Natural killer cell (primary cell): ENCODE data around the gene MTNR1B. TPM values are rescaled to one million over a fixed set of nuclear protein-coding genes. Genes with fewer than 3 reads are reported as not detected.

Source experiments
- ATAC-seq, 3 donors: fragments of 150-1000 bp in 2 of 3; fragments of 200-7000 bp in 1 of 3; cut with Tn5 transposase; 1 replicate in 1 of 3; 2 replicates in 2 of 3; pipeline ENCODE4 v1.10.0; 2021; ENCODE audit warnings: mild to moderate bottlenecking in 2 of 3, moderate library complexity in 2 of 3
- DNase-seq, 2 donors: peaks; one replicate each; pipeline versions ENCODE4 v3.0.0 to v3.0.0-alpha.2; 2013 to 2021; ENCODE audit warnings: mixed read lengths in 1 of 2
- H3K27ac ChIP-seq: one replicate; pipeline ENCODE4 v1.5.1; 2013; ENCODE audit warnings: mild to moderate bottlenecking, low read length
- H3K27me3 ChIP-seq: one replicate; pipeline ENCODE4 v1.6.1; 2013; ENCODE audit warnings: low read length; ENCODE audit not compliant: control insufficient read depth, insufficient read depth
- H3K36me3 ChIP-seq: one replicate; pipeline ENCODE4 v1.6.1; 2013; ENCODE audit warnings: low read length; ENCODE audit not compliant: control insufficient read depth, insufficient read depth
- H3K4me1 ChIP-seq: one replicate; pipeline ENCODE4 v1.6.1; 2013; ENCODE audit warnings: low read length; ENCODE audit not compliant: control insufficient read depth, insufficient read depth
- H3K4me3 ChIP-seq: one replicate; pipeline ENCODE4 v1.5.1; 2013; ENCODE audit warnings: low read length
- H3K9me3 ChIP-seq: one replicate; pipeline ENCODE4 v1.6.1; 2013; ENCODE audit warnings: low read length; ENCODE audit not compliant: control insufficient read depth, insufficient read depth
- H3K27ac Mint-ChIP-seq, 2 donors: one replicate each; pipeline ENCODE4 v1.8.0; 2022; ENCODE audit warnings: mild to moderate bottlenecking in 2 of 2, mixed read lengths in 2 of 2, moderate library complexity in 1 of 2
- H3K27me3 Mint-ChIP-seq, 2 donors: one replicate each; pipeline ENCODE4 v1.8.0; 2022; ENCODE audit warnings: low read depth in 2 of 2, mixed read lengths in 2 of 2
- H3K36me3 Mint-ChIP-seq: one replicate; pipeline ENCODE4 v1.8.0; 2022; ENCODE audit warnings: mixed read lengths
- H3K4me1 Mint-ChIP-seq, 2 donors: one replicate each; pipeline ENCODE4 v1.8.0; 2022; ENCODE audit warnings: mixed read lengths in 2 of 2
- H3K4me3 Mint-ChIP-seq: one replicate; pipeline ENCODE4 v1.8.0; 2022; ENCODE audit warnings: mild to moderate bottlenecking, moderate library complexity, mixed read lengths
- H3K9me3 Mint-ChIP-seq, 2 donors: one replicate each; pipeline ENCODE4 v1.8.0; 2022; ENCODE audit warnings: mixed read lengths in 2 of 2
- WGBS: methylation state at CpG from one replicate; pipeline ENCODE4 v1.1.7; 2013; ENCODE audit warnings: missing lambda C conversion rate; ENCODE audit not compliant: insufficient coverage; 5-methylcytosine and 5-hydroxymethylcytosine counted together
- intact Hi-C: fragments of 100-400 bp; cut with micrococcal nuclease; formaldehyde crosslinking; loops from one replicate; pipeline ENCODE4 v1.14.2; 2022
- total RNA-seq, 4 donors: library from RNA; stranded (reverse); fragments of 120-200 nt in 1 of 4; gene quantifications; one replicate each; pipeline versions ENCODE4 v1.2.3 to v1.2.4, GENCODE V29; 2013 to 2022
- TF ChIP-seq, protein P1 (sequence below): fragments of 200-600 bp; IDR thresholded peaks from one replicate; pipeline ENCODE4 v1.8.0; 2022; ENCODE audit warnings: antibody characterized with exemption

MTNR1B gene
- not detected for total RNA-seq
- not detected for total RNA-seq (2013)

DNA sequence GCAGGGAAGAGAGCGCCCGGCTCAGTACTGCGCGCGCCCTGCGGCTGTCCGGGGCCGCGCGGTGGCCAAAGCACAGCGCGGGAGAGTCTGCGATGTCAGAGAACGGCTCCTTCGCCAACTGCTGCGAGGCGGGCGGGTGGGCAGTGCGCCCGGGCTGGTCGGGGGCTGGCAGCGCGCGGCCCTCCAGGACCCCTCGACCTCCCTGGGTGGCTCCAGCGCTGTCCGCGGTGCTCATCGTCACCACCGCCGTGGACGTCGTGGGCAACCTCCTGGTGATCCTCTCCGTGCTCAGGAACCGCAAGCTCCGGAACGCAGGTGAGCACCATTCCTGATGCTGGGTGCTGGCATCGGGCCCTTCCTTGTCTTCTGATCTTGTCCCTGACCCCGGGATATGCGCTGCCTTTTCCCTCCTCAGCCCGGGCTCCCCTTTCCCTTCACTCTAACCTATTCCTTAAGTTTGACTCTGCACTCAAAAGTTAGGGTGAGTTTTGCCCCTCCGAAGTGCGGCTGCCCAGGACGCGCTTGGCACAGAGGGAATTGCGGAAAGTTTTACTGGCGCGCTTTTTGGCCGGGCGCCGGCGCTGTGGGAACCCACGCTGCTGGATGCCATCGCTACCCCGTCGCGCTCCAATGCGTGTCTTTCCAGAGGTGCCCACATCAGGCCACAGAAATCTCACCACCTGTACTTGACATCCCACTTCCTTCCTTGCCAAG lies at the start of gene MTNR1B:
Gene MTNR1B (plus strand): TSS at position 18 of the 714 bp plus-strand sequence. CDS start 75 bp downstream, at position 93.
- DNase-seq (no peak), ATAC-seq (no peak)
- WGBS, result 15% methylated on average over 58 of the region's 58 CpGs
- H3K27me3 Mint-ChIP-seq, result peaks cover 0 to 9% of the 10 kb centered on the region in 2 donors
- H3K27ac Mint-ChIP-seq, result no peak within 1 kb of the TSS
- no peaks in the 10 kb centered on the region for H3K9me3 ChIP-seq
- H3K36me3 ChIP-seq, result no peaks in the 10 kb centered on the region
- no peaks in the 10 kb centered on the region for H3K36me3 Mint-ChIP-seq
- H3K4me1 Mint-ChIP-seq, result no peaks in the 10 kb centered on the region
- H3K27me3 ChIP-seq, result no peaks in the 10 kb centered on the region
- peaks cover 0 to 10% of the 10 kb centered on the region in 2 donors for H3K9me3 Mint-ChIP-seq
- H3K4me3 Mint-ChIP-seq, result no peak within 1 kb of the TSS
- H3K27ac ChIP-seq, result no peak within 1 kb of the TSS
- TF ChIP-seq, protein P1, sequence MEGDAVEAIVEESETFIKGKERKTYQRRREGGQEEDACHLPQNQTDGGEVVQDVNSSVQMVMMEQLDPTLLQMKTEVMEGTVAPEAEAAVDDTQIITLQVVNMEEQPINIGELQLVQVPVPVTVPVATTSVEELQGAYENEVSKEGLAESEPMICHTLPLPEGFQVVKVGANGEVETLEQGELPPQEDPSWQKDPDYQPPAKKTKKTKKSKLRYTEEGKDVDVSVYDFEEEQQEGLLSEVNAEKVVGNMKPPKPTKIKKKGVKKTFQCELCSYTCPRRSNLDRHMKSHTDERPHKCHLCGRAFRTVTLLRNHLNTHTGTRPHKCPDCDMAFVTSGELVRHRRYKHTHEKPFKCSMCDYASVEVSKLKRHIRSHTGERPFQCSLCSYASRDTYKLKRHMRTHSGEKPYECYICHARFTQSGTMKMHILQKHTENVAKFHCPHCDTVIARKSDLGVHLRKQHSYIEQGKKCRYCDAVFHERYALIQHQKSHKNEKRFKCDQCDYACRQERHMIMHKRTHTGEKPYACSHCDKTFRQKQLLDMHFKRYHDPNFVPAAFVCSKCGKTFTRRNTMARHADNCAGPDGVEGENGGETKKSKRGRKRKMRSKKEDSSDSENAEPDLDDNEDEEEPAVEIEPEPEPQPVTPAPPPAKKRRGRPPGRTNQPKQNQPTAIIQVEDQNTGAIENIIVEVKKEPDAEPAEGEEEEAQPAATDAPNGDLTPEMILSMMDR, result no peak
- H3K4me1 ChIP-seq, result no peaks in the 10 kb centered on the region
- intact Hi-C loops, result no loop called here
- no peak within 1 kb of the TSS for H3K4me3 ChIP-seq

DNA sequence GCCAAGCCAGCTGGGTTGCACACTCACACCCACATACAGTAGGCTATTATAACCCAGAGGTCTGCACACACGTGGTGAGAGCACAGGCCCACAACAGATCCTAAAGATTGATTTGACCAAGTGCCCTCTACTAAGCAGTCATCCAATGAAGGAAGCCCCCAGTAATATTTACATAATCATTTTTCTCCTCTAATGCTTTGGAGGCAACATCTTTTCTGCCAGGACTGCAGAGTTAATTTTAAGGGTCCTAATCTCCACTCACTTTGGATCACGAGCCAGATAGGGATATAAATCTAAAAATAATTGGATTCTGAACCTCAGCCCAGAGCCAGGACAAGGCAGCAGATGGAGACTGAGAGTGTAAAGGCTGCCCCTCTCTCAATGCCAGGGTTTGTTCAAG lies 49.1 kb upstream of the MTNR1B start:
- Histone ChIP-seq H3K4me1 (no peaks in the 10 kb centered on the region), H3K36me3 (no peaks in the 10 kb centered on the region), H3K27ac (no peak overlapping the region), H3K9me3 (peaks cover 4% of the 10 kb centered on the region), H3K27me3 (no peaks in the 10 kb centered on the region), H3K4me3 (no peak overlapping the region)
- TF ChIP-seq, protein P1, result no peak
- 45% methylated on average over 2 of the region's 2 CpGs for WGBS
- DNase-seq, result no peak
- no peaks in the 10 kb centered on the region for H3K4me1 Mint-ChIP-seq
- intact Hi-C loops, result no loop called here
- no peak for ATAC-seq
- no peaks in the 10 kb centered on the region for H3K36me3 Mint-ChIP-seq
- H3K4me3 Mint-ChIP-seq, result no peak overlapping the region
- H3K27me3 Mint-ChIP-seq, result no peaks in the 10 kb centered on the region
- H3K9me3 Mint-ChIP-seq, result peaks cover 4 to 5% of the 10 kb centered on the region in 2 donors
- H3K27ac Mint-ChIP-seq, result no peak overlapping the region

DNA sequence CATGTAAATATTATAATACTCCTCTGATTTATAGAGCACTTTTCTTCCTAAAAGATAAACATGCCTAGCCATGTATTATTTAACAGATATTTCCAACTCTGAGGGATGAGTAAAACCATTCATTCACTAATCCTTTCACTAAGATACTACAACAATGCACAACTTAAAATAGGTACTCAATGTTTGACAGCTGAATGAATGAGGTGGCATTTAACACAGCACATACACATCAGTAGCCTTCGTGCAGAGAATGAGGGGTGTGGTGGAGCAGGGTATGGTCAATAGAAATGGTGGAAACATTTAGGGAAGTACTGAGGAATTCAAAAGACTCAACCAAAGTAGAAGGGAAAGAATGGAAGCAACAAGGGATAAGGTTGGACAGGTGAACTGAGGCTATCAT lies 46.7 kb upstream of the MTNR1B start:
- Mint-ChIP-seq H3K4me3 (no peak overlapping the region), H3K4me1 (no peaks in the 10 kb centered on the region), H3K27me3 (no peaks in the 10 kb centered on the region), H3K36me3 (no peaks in the 10 kb centered on the region), H3K27ac (no peak overlapping the region), H3K9me3 (peaks cover 4 to 11% of the 10 kb centered on the region in 2 donors)
- TF ChIP-seq, protein P1, result no peak
- no peaks in the 10 kb centered on the region for H3K36me3 ChIP-seq
- no peaks in the 10 kb centered on the region for H3K27me3 ChIP-seq
- no peak overlapping the region for H3K4me3 ChIP-seq
- peaks cover 5% of the 10 kb centered on the region for H3K9me3 ChIP-seq
- no peaks in the 10 kb centered on the region for H3K4me1 ChIP-seq
- no peak overlapping the region for H3K27ac ChIP-seq
- ATAC-seq, result no peak
- no peak for DNase-seq
- WGBS, result no CpG with 5 or more reads among the region's 1 CpG
- intact Hi-C loops, result no loop called here

DNA sequence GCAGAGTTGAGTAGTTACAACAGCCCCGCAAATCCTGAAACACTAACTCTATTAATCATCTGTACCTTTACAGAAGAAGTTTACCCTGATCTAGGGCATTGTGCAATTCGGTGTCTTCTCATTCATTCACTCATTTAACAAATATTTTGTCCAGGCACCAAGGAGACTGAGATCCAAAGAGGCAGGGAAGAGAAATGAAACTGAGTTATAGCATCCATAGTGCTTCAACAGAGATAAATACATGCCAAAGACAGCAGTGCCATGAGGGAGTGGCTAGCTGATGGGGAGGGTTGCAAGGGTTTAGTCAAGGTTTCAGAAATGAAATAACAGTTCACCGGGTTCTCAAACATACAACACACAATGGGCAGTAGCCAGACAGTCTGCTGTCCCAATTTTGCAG lies 40.2 kb upstream of the MTNR1B start:
- ATAC-seq (no peak), DNase-seq (no peak)
- intact Hi-C loops, result no loop called here
- Histone ChIP-seq H3K9me3 (peaks cover 5% of the 10 kb centered on the region), H3K36me3 (no peaks in the 10 kb centered on the region), H3K4me1 (no peaks in the 10 kb centered on the region), H3K4me3 (no peak overlapping the region), H3K27ac (no peak overlapping the region), H3K27me3 (no peaks in the 10 kb centered on the region)
- H3K4me3 Mint-ChIP-seq, result no peak overlapping the region
- WGBS, result 91% methylated on average over 3 of the region's 3 CpGs
- no peaks in the 10 kb centered on the region for H3K36me3 Mint-ChIP-seq
- TF ChIP-seq, protein P1, result no peak
- H3K4me1 Mint-ChIP-seq, result no peaks in the 10 kb centered on the region
- H3K27ac Mint-ChIP-seq, result no peak overlapping the region
- H3K27me3 Mint-ChIP-seq, result no peaks in the 10 kb centered on the region
- H3K9me3 Mint-ChIP-seq, result peaks cover 2 to 9% of the 10 kb centered on the region in 2 donors
